K562 (cell line): ENCODE measurements around the gene MAGIX. TPM values are rescaled to one million over a fixed set of nuclear protein-coding genes. Genes with fewer than 3 reads are reported as not detected.
A peak's percentile ranks its signal among the peaks of the same experiment; 100 is the strongest.

Experiments used
- ARID1B ChIP-seq: fragments of 450-650 bp; IDR thresholded peaks from 2 replicates; pipeline ENCODE4 v1.6.1; 2016; ENCODE audit warnings: antibody characterized with exemption, mild to moderate bottlenecking, inconsistent platforms
- BRD4 ChIP-seq: fragments of 200-600 bp; sonication (generic); IDR thresholded peaks from 2 replicates; pipeline ENCODE4 v1.6.1; 2017; ENCODE audit warnings: inconsistent platforms
- CEBPG ChIP-seq, 3 experiments: fragments of 200-800 bp in 1 of 3; sonication (Bioruptor generic) in 1 of 3; sonication (generic) in 1 of 3; formaldehyde crosslinking in 1 of 3; IDR thresholded peaks in 2 of 3; conservative IDR thresholded peaks in 1 of 3; 2 replicates each; pipeline versions ENCODE4 v1.6.1 to v1.8.0; 2016 to 2022; ENCODE audit warnings: missing compliant biosample characterization in 2 of 3, missing genetic modification characterization in 2 of 3, mild to moderate bottlenecking in 1 of 3, missing genetic modification reagents in 1 of 3
- CREB1 ChIP-seq, 2 experiments: sonication (generic) in 1 of 2; formaldehyde crosslinking in 1 of 2; IDR thresholded peaks; 2 replicates each; pipeline versions ENCODE4 v1.6.1 to v1.8.0; 2012 to 2022; ENCODE audit warnings: inconsistent platforms in 1 of 2, mild to moderate bottlenecking in 1 of 2, missing genetic modification reagents in 1 of 2, moderate library complexity in 1 of 2
- CTBP1 ChIP-seq: fragments of 450-650 bp; IDR thresholded peaks from 2 replicates; pipeline ENCODE4 v1.6.1; 2016; ENCODE audit warnings: borderline replicate concordance
- CTCFL ChIP-seq: IDR thresholded peaks from 2 replicates; pipeline ENCODE4 v1.6.1; 2011; ENCODE audit warnings: borderline replicate concordance, low read depth, mild to moderate bottlenecking, moderate library complexity, low read length; ENCODE audit not compliant: insufficient read depth, poor library complexity, severe bottlenecking
- ELK1 ChIP-seq: sonication (generic); formaldehyde crosslinking; IDR thresholded peaks from 2 replicates; pipeline ENCODE4 v1.8.1; 2022; ENCODE audit warnings: missing genetic modification reagents
- HDAC1 ChIP-seq, 2 experiments: fragments of 450-650 bp; IDR thresholded peaks; 2 replicates each; pipeline ENCODE4 v1.6.1; 2016 to 2017; ENCODE audit warnings: inconsistent platforms in 1 of 2, mild to moderate bottlenecking in 1 of 2, moderate library complexity in 1 of 2
- JUN ChIP-seq, 2 experiments: sonication (generic) in 1 of 2; formaldehyde crosslinking in 1 of 2; IDR thresholded peaks; 2 replicates each; pipeline versions ENCODE4 v1.6.1 to v1.8.0; 2012 to 2022; ENCODE audit warnings: borderline replicate concordance in 2 of 2, mild to moderate bottlenecking in 2 of 2, improper control_type of control experiment in 1 of 2, low read depth in 1 of 2, low read length in 1 of 2, missing genetic modification reagents in 1 of 2
- KAT2B ChIP-seq: IDR thresholded peaks from one replicate; pipeline ENCODE4 v1.6.1; 2012; ENCODE audit warnings: low read depth, mild to moderate bottlenecking, control low read depth, inconsistent platforms, low read length, moderate library complexity
- KLF13 ChIP-seq: fragments of 450-650 bp; IDR thresholded peaks from 2 replicates; pipeline ENCODE4 v1.6.1; 2016; ENCODE audit warnings: missing genetic modification characterization, low read depth, mild to moderate bottlenecking, missing compliant biosample characterization, moderate library complexity, borderline replicate concordance
- KLF6 ChIP-seq: fragments of 250-450 bp; sonication (Bioruptor Pico); IDR thresholded peaks from 2 replicates; pipeline ENCODE4 v1.4.0; 2020; ENCODE audit warnings: mild to moderate bottlenecking, moderate library complexity, borderline replicate concordance
- PHF20 ChIP-seq: fragments of 450-650 bp; IDR thresholded peaks from 2 replicates; pipeline ENCODE4 v1.6.1; 2018; ENCODE audit not compliant: partially characterized antibody
- POU5F1 ChIP-seq: fragments of 150-350 bp; IDR thresholded peaks from 2 replicates; pipeline ENCODE4 v1.6.1; 2014; ENCODE audit warnings: borderline replicate concordance, low read length, low read depth, mild to moderate bottlenecking; ENCODE audit not compliant: partially characterized antibody
- RBFOX2 ChIP-seq: fragments of 200-400 bp; formaldehyde crosslinking; IDR thresholded peaks from 2 replicates; pipeline ENCODE4 v1.6.1; 2017; ENCODE audit warnings: low read depth, mild to moderate bottlenecking, low read length, moderate library complexity
- SAP30 ChIP-seq: fragments of 200-600 bp; sonication (generic); IDR thresholded peaks from 2 replicates; pipeline ENCODE4 v1.6.1; 2012; ENCODE audit warnings: borderline replicate concordance, low read depth, mild to moderate bottlenecking, moderate library complexity, low read length, control low read depth, inconsistent platforms; ENCODE audit not compliant: insufficient read depth, poor library complexity, severe bottlenecking
- STAG1 ChIP-seq: sonication (generic); formaldehyde crosslinking; IDR thresholded peaks from 2 replicates; pipeline ENCODE4 v1.5.0; 2020; ENCODE audit warnings: missing genetic modification reagents, borderline replicate concordance
- ZNF217 ChIP-seq: sonication (generic); formaldehyde crosslinking; IDR thresholded peaks from 2 replicates; pipeline ENCODE4 v1.8.0; 2022; ENCODE audit warnings: mild to moderate bottlenecking, missing genetic modification reagents
- ZNF253 ChIP-seq: fragments of 250-450 bp; sonication (Bioruptor Pico); conservative IDR thresholded peaks from 2 replicates; pipeline ENCODE4 v1.6.1; 2021; ENCODE audit warnings: mild to moderate bottlenecking
- ZNF282 ChIP-seq: sonication (generic); formaldehyde crosslinking; IDR thresholded peaks from 2 replicates; pipeline ENCODE4 v1.8.1; 2023; ENCODE audit warnings: missing genetic modification reagents
- ZNF431 ChIP-seq: sonication (generic); formaldehyde crosslinking; IDR thresholded peaks from 2 replicates; pipeline ENCODE4 v1.8.0; 2022; ENCODE audit warnings: mild to moderate bottlenecking, missing genetic modification reagents
- ZNF695 ChIP-seq: fragments of 450-650 bp; formaldehyde crosslinking; IDR thresholded peaks from 2 replicates; pipeline ENCODE4 v1.4.0; 2020; ENCODE audit warnings: mild to moderate bottlenecking, moderate library complexity
- ZNF79 ChIP-seq: fragments of 250-450 bp; sonication (Bioruptor Pico); IDR thresholded peaks from 2 replicates; pipeline ENCODE4 v1.4.0; 2020; ENCODE audit warnings: low read depth, mild to moderate bottlenecking, moderate library complexity
- ZZZ3 ChIP-seq: fragments of 450-650 bp; IDR thresholded peaks from 2 replicates; pipeline ENCODE4 v1.6.1; 2016; ENCODE audit warnings: antibody characterized with exemption, mild to moderate bottlenecking, moderate library complexity
- polyA plus RNA-seq, 8 experiments: library from polyadenylated mRNA; depleted of rRNA in 4 of 8; stranded (reverse) in 5 of 8; unstranded in 3 of 8; fragments of >200 nt; fragmentation: Nextera tagmentation in 2 of 8; fragmentation: Illumina TruSeq in 1 of 8; extraction: Ambion mirVana in 2 of 8; extraction: Trizol in 1 of 8; gene quantifications; 2 replicates each; pipeline versions ENCODE4 v1.2.1 to v1.2.3, GENCODE V29; 2011 to 2014; ENCODE audit warnings: inconsistent platforms in 1 of 8, missing spikeins in 1 of 8
- total RNA-seq, 7 experiments: library from RNA; depleted of rRNA in 6 of 7; stranded (reverse); fragments of >200 nt in 6 of 7; fragmentation: Illumina TruSeq in 2 of 7; extraction: Trizol in 2 of 7; gene quantifications; 2 replicates each; pipeline versions ENCODE4 v1.2.1 to v1.2.3, GENCODE V29; 2011 to 2021; ENCODE audit warnings: low replicate concordance in 1 of 7

The MAGIX gene
- total and polyA plus RNA-seq, 9 of the 15 experiments (the other 6 are each of a cell fraction or from before 2014, with no cell fraction given), result 0.08 to 3.5 (median 0.47) TPM

GRCh38 chrX:49199906-49200771 is 37.6 kb downstream of the MAGIX start, which contains the start of gene SYP (continued):
- peak; percentile 69 for TF ChIP-seq PHF20
- no peak for TF ChIP-seq ZNF217 (CRISPR knock-in tag)
- TF ChIP-seq STAG1 (CRISPR knock-in tag), result peak; percentile 42; the same call in 1 of the 2 replicates
- TF ChIP-seq ZNF695 (CRISPR knock-in tag), result no peak
- TF ChIP-seq HDAC1 (IDR thresholded peaks at IDR 0.05), result peak in 1 of 2 experiments; percentile 76; a peak in 2 of 4 replicates
- TF ChIP-seq RBFOX2, result peak; percentile 85
- no peak for TF ChIP-seq POU5F1
- TF ChIP-seq CEBPG (CRISPR knock-in tag; IDR thresholded peaks at IDR 0.05), result no peak
- no peak for TF ChIP-seq CEBPG (tag; conservative IDR thresholded peaks at IDR 0.05 in 1 of 2, IDR thresholded peaks at IDR 0.05 in 1 of 2)
- no peak for TF ChIP-seq ZNF282 (CRISPR knock-in tag)
- TF ChIP-seq KLF13 (tag), result peak; percentile 94
- peak; percentile 96 for TF ChIP-seq CTBP1
- no peak for TF ChIP-seq KAT2B
- TF ChIP-seq ZZZ3, result no peak
- TF ChIP-seq CTCFL, result no peak
- TF ChIP-seq ZNF253 (CRISPR knock-in tag), result no peak
- no peak for TF ChIP-seq BRD4
- TF ChIP-seq KLF6 (CRISPR knock-in tag), result no peak
- no peak for TF ChIP-seq SAP30
- TF ChIP-seq CREB1 (IDR thresholded peaks at IDR 0.05), result no peak
- TF ChIP-seq CREB1 (CRISPR knock-in tag; IDR thresholded peaks at IDR 0.05), result peak; percentile 75; the same call in 1 of the 2 replicates
- TF ChIP-seq ARID1B, result no peak
- TF ChIP-seq ELK1 (CRISPR knock-in tag), result no peak
- TF ChIP-seq ZNF79 (CRISPR knock-in tag), result no peak
- no peak; the same call in 1 of the 2 replicates for TF ChIP-seq JUN (IDR thresholded peaks at IDR 0.05; ENCODE audit: borderline replicate concordance, low read depth, low read length)
- peak; percentile 77; the same call in 1 of the 2 replicates for TF ChIP-seq JUN (CRISPR knock-in tag; IDR thresholded peaks at IDR 0.05; ENCODE audit: borderline replicate concordance)
- TF ChIP-seq ZNF431 (CRISPR knock-in tag), result no peak
